Fibroblast of skin of right biceps (primary cell): Measurements from ENCODE around the gene FARSA.
"Not testable (repeated sequence)": the region's sequence is repeated elsewhere in the genome, so short reads cannot be mapped to it uniquely, and the experiment has no call there.

ENCODE experiments used
- DNase-seq: peaks from one replicate; pipeline ENCODE4 v3.0.0-alpha.2; 2013

Gene FARSA

DNA sequence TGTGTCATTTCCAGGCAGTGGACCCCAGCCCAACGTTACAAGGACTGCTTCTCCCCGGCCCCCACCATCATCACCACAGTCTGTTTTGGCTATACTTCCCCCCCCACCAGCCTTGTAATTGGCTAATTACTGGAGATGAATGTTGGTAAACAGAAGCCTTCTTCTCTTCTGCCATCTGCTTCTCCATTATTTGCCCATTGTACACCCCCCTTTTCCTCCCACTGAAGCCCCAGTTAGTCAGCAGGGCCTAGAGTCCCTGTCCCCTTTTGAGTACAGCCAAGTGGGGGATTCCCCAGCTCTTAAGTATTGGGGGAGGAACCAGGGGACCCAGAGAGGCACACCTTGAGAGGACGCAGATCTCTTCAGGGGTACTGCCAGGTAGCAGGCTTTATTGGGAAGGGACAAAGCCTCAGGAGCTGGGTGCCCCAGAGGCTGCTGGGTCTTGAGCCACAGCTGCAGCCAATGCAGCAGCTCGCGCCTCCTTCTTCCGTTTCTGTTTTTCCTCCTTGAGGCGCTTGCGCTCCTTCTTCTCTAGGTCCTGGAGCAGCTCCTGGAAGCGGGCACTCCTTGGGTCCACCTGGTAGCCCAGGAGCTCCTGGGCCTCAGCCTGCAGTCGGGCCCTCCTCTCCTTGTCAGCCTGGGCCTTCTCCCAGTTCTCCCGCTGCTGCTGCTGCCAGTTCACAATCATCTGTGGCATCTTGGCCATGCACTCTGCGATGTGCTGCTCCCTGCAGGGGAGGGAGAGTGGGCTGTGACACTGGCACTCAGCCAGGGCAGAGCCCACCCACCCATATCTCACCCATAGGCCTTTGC is 20.5 kb upstream of the FARSA start:
- DNase-seq = no peak

DNA sequence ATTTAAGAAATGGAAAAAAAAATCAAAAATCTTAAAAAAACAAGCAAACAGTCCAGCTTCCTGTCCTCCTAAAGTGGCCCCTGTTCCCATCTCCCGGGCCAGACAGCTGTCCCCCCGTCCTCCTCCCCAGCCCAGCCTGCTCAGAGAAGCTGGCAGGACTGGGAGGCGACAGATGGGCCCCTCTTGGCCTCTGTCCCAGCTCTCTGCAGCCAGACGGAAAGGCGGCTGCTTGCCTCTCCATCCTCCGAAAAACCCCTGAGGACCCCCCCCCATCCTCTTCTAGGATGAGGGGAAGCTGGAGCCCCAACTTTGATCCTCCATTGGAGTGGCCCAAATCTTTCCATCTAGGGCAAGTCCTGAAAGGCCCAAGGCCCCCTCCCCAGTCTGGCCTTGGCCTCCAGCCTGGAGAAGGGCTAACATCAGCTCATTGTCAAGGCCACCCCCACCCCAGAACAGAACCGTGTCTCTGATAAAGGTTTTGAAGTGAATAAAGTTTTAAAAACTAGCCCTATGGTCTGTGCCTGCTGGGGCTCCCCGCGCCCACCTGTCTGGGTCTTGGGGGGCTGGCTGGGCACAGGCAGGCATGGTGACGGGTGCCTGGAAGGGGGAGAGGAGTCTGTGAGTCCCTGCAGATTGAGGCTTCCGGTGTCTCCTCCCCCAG is 19.8 kb upstream of the FARSA start:
- DNase-seq = peak; percentile 49

DNA sequence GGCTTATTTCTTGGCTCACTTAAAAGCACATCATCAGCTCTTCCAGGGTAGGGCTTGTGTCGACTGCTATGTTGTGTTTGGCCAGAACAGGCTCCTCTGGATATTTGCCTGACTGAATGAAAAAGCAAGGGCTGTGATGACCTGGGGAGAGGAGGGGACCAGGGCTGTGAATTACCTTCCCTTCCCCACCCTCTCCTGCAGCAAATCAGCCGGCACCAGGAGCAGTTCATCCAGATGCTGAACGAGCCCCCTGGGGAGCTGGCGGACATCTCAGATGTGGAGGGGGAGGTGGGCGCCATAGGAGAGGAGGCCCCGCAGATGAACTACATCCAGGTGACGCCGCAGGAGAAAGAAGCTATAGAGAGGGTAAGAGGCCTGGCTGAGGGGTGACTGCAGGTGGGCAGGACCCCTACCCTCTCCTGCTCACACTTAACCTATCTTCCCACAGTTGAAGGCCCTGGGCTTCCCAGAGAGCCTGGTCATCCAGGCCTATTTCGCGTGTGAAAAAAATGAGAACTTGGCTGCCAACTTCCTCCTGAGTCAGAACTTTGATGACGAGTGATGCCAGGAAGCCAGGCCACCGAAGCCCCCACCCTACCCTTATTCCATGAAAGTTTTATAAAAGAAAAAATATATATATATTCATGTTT is 19.1 kb upstream of the FARSA start:
- peak; percentile 81 for DNase-seq

DNA sequence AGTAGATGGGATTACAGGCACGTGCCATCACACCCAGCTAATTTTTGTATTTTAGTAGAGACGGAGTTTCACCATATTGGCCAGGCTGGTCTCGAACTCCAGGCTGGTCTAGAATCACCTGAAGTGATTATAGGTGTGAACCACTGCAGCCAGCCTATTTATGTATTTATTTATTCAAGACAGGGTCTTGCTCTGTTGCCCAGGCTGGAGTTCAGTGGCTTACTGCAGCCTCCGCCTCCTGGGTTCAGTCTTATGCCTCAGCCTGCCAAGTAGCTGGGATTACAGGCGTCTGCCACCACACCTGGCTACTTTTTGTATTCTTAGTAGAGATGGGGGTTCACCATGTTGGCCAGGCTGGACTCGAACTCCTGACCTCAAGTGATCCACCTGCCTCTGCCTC is 18.5 kb upstream of the FARSA start:
- not testable (repeated sequence) for DNase-seq

DNA sequence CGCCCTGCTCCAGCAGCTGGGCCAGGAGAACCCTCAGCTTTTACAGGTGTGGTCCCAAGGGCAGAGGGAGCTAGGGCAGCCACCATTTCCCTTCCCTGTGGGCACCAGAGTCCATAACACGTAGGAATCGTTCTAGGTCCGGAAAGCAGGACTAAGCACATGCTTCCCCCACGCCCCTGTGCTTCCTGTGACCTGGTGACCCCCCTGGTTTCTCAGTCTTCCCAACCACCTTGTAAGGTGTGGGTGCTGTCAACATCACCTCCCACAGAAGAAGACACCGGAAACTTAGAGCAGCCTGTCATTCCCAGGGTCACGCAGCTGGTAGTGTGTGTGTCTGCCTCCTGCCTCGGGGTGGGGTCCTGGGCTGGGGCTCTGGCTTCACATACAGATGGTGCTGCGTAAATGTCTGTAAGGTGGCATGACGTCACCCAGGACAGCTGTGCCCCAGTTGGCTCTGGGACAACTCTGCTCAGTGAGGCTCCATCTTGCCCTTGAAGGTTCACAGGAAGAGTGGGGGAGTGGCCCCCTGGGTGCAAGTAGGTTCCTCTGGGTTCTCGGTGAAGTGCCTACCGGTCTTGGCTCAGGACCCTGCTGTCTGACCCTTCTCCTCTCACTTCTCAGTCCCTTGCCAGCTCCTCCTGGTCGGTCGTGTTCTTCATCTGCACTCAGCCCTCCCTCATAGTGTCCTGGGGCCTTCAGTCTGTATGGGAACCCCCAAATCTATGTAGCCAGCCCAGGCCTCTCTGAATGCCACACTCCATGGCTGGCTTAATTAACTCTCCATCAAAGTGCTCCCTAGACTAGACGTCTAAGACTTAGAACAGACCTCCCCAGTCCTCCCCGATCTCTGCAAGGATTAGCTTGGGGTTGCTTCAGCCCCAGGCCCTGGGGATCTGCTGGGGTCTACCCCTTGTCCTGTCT is 16.1 kb upstream of the FARSA start:
- DNase-seq = no peak

DNA sequence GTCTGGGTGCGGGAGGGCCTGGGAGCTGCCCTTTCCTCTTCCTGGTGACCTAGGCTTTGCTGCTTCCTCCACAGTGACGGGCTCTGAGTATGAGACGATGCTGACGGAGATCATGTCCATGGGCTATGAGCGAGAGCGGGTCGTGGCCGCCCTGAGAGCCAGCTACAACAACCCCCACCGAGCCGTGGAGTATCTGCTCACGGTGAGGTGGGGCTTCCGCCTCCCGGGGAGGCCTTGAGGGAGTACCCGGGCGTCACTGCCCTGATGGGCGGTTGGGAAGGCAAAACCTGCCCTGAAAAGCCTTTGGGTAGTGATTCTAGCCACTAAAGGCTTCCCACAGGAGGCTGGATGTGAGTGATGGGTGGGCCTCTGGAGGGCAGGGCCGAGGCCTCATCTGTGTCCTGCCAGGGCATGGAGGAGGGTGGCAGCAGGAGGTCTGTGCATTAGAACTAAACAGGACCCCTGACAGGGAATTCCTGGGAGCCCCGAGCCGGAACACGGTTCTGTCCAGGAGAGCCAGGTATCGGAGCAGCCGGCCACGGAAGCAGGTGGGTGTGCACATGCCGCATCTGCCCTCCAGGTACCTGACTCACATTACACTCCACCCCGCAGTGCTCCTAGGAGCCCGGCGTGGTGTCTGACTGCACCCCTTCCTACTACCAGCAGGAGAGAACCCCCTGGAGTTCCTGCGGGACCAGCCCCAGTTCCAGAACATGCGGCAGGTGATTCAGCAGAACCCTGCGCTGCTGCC is 15.3 kb upstream of the FARSA start:
- DNase-seq = no peak

DNA sequence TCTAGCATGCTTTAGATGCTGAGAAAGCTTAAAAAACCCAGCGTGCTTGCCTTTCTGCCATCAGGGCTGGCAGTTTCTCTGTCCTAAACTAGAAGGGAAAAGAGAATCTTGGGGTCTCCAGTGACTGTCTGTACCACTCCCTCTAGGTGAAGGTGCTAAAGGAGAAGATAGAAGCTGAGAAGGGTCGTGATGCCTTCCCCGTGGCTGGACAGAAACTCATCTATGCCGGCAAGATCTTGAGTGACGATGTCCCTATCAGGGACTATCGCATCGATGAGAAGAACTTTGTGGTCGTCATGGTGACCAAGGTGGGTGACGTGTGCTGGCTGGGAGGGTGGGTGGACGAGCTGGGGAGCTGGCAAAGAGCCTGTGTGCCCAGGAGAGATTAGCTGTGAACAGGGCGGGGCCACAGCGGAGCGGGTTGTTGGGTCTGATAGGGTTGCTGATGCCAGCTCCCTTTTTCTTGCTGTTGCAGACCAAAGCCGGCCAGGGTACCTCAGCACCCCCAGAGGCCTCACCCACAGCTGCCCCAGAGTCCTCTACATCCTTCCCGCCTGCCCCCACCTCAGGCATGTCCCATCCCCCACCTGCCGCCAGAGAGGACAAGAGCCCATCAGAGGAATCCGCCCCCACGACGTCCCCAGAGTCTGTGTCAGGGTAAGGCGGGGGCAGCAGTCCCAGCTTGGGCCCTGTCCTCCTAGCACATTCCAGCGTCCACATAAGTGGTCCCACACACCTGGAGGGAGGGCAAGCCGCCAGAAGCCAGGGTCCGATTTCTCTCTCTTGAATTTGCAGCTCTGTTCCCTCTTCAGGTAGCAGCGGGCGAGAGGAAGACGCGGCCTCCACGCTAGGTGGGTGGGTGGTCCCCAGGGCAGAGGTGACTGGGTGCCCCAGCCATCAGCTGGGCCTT is 14.4 kb upstream of the FARSA start:
- no peak for DNase-seq

DNA sequence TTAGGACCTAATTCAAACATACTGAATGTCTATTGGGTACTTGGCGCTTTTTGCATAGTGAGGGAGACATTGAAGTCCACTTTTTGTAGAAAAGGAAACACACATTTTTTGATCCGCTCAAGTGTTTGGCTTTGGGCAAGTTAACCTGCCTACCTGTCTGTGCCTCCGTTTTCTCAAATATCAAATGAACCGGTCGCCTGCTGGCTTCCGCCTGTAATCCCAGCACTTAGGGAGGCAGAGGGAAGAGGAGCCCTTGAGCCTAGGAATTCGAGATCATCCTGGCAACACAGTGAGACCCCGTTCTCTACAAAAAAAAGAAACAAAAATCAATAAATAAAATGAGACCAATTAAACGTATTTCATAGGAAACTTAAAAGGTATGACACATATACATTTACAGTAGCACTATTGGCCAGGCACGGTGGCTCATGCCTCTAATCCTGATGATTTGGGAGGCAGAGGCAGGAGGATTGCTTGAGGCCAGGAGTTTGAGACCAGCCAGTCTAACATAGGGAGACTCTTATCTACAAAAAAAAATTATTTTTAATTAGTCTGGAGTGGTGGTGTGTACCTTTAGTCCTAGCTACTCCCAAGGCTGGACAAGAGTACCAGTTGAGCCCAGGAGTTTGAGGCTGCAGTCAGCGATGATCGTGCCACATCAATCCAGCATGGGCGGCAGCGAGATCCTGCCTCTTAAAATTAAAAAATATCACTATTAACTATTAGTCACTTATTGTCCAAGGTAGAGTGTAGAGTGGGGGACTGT is 13.4 kb upstream of the FARSA start:
- no peak for DNase-seq

DNA sequence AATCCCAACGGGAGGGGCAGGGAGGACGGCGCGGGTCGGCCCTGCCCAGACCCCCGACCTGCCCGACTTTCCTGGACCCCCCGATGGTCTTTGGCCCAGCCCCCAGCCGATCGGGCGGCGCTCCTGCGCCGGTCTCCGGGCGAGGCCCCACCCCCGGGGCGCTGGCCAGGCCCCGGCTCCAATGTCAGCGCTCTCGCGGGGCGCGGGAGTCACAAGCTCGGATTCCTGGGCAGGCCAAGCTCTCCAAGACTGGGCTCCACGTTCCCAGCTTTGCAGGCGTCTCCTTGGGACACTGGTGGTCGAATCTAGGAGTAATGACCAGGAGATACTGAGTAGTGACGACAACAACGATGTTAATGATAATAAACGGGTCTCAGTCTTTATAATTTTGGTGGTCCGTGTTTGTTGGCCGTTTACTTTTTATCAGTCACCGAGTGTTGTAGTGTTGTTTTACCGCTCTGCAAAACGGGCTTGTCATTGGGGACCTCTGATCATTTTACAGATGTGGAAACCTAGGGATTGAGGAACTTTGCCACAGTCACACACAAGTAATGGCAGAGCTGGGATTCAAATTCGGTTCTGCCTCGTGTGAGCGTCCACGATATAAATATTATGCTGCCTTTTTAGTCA is 12.7 kb upstream of the FARSA start:
- peak; percentile 83 for DNase-seq

DNA sequence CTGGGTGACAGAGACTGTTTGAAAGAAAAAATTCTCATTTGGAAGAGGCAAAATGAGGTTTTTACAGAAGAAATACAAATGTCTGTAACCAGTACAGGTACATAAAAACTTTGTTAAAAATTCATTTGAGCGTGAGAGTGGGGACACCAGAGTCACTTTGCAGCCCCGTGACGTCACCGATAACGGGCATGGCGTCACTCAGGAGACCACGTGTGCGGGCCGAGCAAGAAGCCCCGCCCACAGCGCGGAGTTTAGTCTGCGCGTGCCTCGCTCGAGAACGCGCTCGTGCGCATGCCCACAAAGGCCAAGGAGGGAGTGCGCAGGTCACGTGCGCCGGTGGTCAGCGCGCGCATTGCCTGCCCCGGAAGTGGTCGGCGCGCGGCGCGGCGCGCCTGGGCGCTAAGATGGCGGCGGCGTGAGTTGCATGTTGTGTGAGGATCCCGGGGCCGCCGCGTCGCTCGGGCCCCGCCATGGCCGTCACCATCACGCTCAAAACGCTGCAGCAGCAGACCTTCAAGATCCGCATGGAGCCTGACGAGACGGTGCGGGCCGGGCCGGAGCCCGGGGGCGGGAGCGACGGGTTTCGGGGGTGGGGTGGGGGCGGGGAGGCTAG is 12.1 kb upstream of the FARSA start, which contains the start of gene RAD23A:
Gene RAD23A, plus strand, starts transcription at position 384 of the 613 bp plus-strand sequence. Its CDS starts 87 bp downstream, at position 471.
- DNase-seq = peak; percentile 98

DNA sequence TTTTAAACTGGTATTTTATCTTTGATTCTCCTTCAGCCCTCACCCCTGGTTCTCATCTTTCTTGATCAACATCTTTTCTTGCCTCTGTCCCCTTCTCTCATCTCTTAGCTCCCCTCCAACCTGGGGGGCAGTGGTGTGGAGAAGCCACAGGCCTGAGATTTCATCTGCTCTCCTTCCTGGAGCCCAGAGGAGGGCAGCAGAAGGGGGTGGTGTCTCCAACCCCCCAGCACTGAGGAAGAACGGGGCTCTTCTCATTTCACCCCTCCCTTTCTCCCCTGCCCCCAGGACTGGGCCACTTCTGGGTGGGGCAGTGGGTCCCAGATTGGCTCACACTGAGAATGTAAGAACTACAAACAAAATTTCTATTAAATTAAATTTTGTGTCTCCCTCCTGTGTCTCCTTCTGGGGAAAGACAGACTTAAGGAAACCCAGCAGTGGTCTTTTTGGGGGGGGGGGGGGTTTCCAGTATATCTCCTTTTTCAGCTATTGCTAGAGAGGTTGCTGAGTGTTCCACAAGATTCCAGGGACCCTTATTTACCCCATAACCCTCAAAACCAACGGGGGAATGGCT is 10.7 kb upstream of the FARSA start:
- no peak for DNase-seq

DNA sequence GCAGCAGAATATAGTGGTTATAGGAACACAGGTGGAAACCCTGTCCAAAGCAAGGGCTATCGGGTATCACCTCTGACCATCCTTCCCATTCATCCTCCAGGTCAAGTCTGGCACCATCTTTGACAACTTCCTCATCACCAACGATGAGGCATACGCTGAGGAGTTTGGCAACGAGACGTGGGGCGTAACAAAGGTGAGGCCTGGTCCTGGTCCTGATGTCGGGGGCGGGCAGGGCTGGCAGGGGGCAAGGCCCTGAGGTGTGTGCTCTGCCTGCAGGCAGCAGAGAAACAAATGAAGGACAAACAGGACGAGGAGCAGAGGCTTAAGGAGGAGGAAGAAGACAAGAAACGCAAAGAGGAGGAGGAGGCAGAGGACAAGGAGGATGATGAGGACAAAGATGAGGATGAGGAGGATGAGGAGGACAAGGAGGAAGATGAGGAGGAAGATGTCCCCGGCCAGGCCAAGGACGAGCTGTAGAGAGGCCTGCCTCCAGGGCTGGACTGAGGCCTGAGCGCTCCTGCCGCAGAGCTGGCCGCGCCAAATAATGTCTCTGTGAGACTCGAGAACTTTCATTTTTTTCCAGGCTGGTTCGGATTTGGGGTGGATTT is 10.0 kb upstream of the FARSA start:
- DNase-seq = no peak

DNA sequence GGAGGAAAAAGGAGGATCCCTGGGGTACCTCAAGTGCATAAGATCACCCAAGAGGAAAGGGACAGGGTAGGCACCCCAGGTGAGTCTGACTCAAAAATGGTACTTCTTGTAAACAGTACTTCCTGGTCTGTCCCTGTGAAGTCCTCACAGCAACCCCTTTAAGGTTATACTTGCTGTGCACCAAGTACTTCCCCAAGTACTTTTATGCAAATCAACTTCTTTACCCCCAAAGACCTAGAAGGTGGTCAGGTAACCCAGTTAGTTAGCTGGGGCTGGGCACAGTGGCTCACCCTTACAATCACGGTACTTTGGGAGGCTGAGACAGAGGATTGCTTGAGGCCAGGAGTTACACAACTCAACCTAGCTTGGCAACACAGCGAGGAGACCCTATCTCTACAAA is 7.4 kb upstream of the FARSA start:
- DNase-seq = no peak

DNA sequence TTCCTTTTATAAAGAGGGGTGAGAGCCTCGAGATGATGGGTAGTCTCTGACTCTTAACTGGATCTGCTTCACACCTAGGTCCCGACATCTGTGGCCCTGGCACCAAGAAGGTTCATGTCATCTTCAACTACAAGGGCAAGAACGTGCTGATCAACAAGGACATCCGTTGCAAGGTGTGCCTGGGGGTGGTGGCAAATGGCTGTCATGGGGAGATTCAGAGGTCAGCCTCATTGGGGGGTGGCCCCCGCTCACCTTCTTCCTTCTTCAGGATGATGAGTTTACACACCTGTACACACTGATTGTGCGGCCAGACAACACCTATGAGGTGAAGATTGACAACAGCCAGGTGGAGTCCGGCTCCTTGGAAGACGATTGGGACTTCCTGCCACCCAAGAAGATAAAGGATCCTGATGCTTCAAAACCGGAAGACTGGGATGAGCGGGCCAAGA is 6.5 kb upstream of the FARSA start:
- no peak for DNase-seq

DNA sequence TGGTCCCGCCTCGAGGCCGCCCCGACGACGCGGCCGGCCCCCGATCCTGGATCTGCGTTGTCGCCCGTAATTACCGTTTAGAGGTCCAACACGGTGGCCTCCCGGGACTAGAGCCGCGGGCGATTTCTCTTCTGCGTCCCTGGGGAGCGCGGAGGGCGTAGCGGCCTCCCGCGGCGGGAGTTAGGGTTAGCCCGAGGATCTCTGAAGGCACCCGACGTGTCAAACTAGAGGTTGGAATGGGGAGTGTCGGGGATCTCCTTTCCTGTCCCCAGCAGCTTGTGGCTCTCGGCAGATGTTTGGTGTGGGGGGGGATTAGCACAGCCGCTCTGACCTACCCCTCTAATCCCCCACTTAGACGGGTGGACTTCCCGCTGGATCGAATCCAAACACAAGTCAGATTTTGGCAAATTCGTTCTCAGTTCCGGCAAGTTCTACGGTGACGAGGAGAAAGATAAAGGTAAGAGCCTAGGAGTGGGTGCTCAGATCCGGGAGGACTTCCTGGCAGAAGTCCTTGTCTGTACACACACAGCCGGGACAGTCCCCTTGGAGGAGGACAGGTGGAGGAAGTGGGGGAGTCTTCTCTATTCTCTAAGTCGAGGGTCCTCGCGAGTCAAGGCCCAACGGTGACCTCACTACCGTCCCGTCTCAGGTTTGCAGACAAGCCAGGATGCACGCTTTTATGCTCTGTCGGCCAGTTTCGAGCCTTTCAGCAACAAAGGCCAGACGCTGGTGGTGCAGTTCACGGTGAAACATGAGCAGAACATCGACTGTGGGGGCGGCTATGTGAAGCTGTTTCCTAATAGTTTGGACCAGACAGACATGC is 5.5 kb upstream of the FARSA start:
- DNase-seq = peak; percentile 33

DNA sequence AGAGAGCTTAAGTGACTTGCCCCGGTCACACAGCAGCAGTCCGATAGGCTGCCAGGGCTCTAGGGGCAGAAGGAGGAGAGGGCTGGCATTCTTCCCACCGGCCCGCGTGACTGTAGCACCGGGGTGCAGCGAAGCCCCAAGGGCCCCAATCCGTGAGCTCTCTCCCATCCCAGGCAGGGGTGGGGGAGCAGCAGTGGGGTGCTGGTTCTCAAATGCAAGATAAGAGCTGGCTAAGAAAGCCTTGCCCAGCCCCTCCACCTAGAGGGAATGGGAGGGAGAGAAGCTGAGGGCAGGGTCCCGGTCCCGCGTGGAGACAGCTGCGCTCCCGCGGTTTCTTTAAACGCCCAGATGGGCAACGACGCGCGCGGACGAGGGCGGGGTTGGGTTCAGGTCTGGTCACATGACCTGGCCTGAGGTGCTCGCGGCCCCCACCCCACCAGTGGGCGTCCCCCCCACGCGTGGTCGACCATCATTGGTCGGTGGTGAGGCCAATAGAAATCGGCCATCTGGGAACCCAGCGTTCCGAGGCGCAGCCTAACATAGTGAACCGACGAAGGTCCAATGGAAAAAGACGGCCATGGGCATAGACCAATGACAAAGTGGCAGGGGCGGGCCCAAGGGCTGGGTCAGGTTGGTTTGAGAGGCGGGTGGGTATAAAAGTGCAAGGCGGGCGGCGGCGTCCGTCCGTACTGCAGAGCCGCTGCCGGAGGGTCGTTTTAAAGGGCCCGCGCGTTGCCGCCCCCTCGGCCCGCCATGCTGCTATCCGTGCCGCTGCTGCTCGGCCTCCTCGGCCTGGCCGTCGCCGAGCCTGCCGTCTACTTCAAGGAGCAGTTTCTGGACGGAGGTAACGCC is 4.6 kb upstream of the FARSA start, which contains the start of gene CALR:
Gene CALR, plus strand, starts transcription at position 683 of the 852 bp plus-strand sequence. Its CDS starts 71 bp downstream, at position 754.
- peak; percentile 100 for DNase-seq
